IMR-90 (cell line): ENCODE data around the gene GCDH. TPM values are rescaled to one million over a fixed set of nuclear protein-coding genes. Genes with fewer than 3 reads are reported as not detected.

Source experiments
- ATAC-seq: fragments of 200-7000 bp; cut with Tn5 transposase; 2 replicates; pipeline ENCODE4 v1.9.1; 2020; ENCODE audit warnings: low read depth, mild to moderate bottlenecking, moderate library complexity
- BruUV-seq: library from RNA; stranded (reverse); fragments of 400-500 nt; replicated peaks from 2 replicates; lab custom pipeline; 2021; lab: Mats Ljungman, UMichigan
- CTCF ChIA-PET: fragments of 300-600 bp; formaldehyde crosslinking; extraction: SDS; loops from one replicate; lab custom pipeline; 2021; ENCODE audit warnings: antibody characterized with exemption; lab: Yijun Ruan, JAX
- POLR2A ChIA-PET: fragments of 300-600 bp; sonication (Branson Sonifier 250); formaldehyde crosslinking; loops from one replicate; lab custom pipeline; 2022; ENCODE audit warnings: antibody characterized with exemption; ENCODE audit not compliant: unreplicated experiment; lab: Charles Lee
- DNase-seq: peaks from one replicate; pipeline ENCODE4 v3.0.0; 2013
- H2AFZ ChIP-seq: replicated peaks from 2 replicates; pipeline ENCODE3; 2013; ENCODE audit warnings: low read length, mild to moderate bottlenecking; ENCODE audit not compliant: poor library complexity
- H2AK5ac ChIP-seq: 2 replicates; pipeline ENCODE4 v1.6.1; 2013; ENCODE audit warnings: low read depth, low read length, inconsistent platforms
- H2AK9ac ChIP-seq: replicated peaks from 2 replicates; pipeline ENCODE3; 2013; ENCODE audit warnings: mild to moderate bottlenecking, low read depth, low read length, moderate library complexity; ENCODE audit not compliant: poor library complexity
- H2BK120ac ChIP-seq: 2 replicates; pipeline ENCODE4 v1.6.1; 2013; ENCODE audit warnings: low read depth, low read length, inconsistent platforms
- H2BK15ac ChIP-seq: 3 replicates; pipeline ENCODE4 v1.6.1; 2013; ENCODE audit warnings: low read depth, low read length, inconsistent platforms
- H2BK20ac ChIP-seq: 2 replicates; pipeline ENCODE4 v1.6.1; 2013; ENCODE audit warnings: low read depth, mild to moderate bottlenecking, inconsistent platforms, low read length, moderate library complexity
- H2BK5ac ChIP-seq: 2 replicates; pipeline ENCODE4 v1.6.1; 2013; ENCODE audit warnings: mild to moderate bottlenecking, low read depth, low read length, inconsistent platforms; ENCODE audit not compliant: poor library complexity, severe bottlenecking
- H3K14ac ChIP-seq: replicated peaks from 2 replicates; pipeline ENCODE4 v1.6.1; 2013; ENCODE audit warnings: low read depth, low read length, inconsistent platforms
- H3K18ac ChIP-seq: 2 replicates; pipeline ENCODE4 v1.6.1; 2013; ENCODE audit warnings: low read depth, low read length, control low read depth
- H3K23ac ChIP-seq: 2 replicates; pipeline ENCODE4 v1.6.1; 2013; ENCODE audit warnings: low read depth, low read length, inconsistent platforms
- H3K27ac ChIP-seq: 2 replicates; pipeline ENCODE4 v1.5.1; 2013; ENCODE audit warnings: mild to moderate bottlenecking, control low read depth, low read length; ENCODE audit not compliant: insufficient read depth
- H3K27me3 ChIP-seq: 2 replicates; pipeline ENCODE4 v1.6.1; 2013; ENCODE audit warnings: low read length; ENCODE audit not compliant: control insufficient read depth, insufficient read depth
- H3K36me3 ChIP-seq: 2 replicates; pipeline ENCODE4 v1.6.1; 2013; ENCODE audit warnings: low read length, mixed read lengths; ENCODE audit not compliant: control insufficient read depth, insufficient read depth
- H3K4ac ChIP-seq: 2 replicates; pipeline ENCODE4 v1.6.1; 2013; ENCODE audit warnings: low read depth, low read length, inconsistent platforms
- H3K4me1 ChIP-seq: 2 replicates; pipeline ENCODE4 v1.6.1; 2013; ENCODE audit warnings: low read length, mixed read lengths; ENCODE audit not compliant: control insufficient read depth, insufficient read depth
- H3K4me2 ChIP-seq: 2 replicates; pipeline ENCODE4 v1.6.1; 2013; ENCODE audit warnings: low read depth, mild to moderate bottlenecking, control low read depth, low read length, moderate library complexity
- H3K4me3 ChIP-seq: 2 replicates; pipeline ENCODE4 v1.5.1; 2013; ENCODE audit warnings: low read depth, mild to moderate bottlenecking, control low read depth, low read length, moderate library complexity; ENCODE audit not compliant: insufficient read depth
- H3K56ac ChIP-seq: 2 replicates; pipeline ENCODE4 v1.6.1; 2013; ENCODE audit warnings: low read length, inconsistent platforms; ENCODE audit not compliant: insufficient read depth; ENCODE audit errors: extremely low read depth
- H3K79me1 ChIP-seq, 2 experiments: 2 replicates each; pipeline ENCODE4 v1.6.1; 2013; ENCODE audit warnings: low read length in 2 of 2, inconsistent platforms in 1 of 2, low read depth in 1 of 2
- H3K9ac ChIP-seq: 2 replicates; pipeline ENCODE4 v1.6.1; 2013; ENCODE audit warnings: low read depth, low read length, control low read depth
- H3K9me1 ChIP-seq: 2 replicates; pipeline ENCODE4 v1.6.1; 2013; ENCODE audit warnings: low read length, inconsistent platforms; ENCODE audit not compliant: insufficient read depth
- H3K9me3 ChIP-seq: 2 replicates; pipeline ENCODE4 v1.6.1; 2013; ENCODE audit warnings: low read length; ENCODE audit not compliant: control insufficient read depth, insufficient read depth
- H4K20me1 ChIP-seq: 2 replicates; pipeline ENCODE4 v1.6.1; 2013; ENCODE audit warnings: low read length, inconsistent platforms; ENCODE audit not compliant: insufficient read depth
- H4K5ac ChIP-seq: 2 replicates; pipeline ENCODE4 v1.6.1; 2013; ENCODE audit warnings: mild to moderate bottlenecking, low read depth, low read length, control low read depth
- H4K8ac ChIP-seq, 2 experiments: 2 replicates each; pipeline ENCODE4 v1.6.1; 2013; ENCODE audit warnings: low read depth in 2 of 2, low read length in 2 of 2, control low read depth in 1 of 2, inconsistent platforms in 1 of 2
- H4K91ac ChIP-seq: 2 replicates; pipeline ENCODE4 v1.6.1; 2013; ENCODE audit warnings: low read depth, low read length, inconsistent platforms; ENCODE audit not compliant: insufficient read depth
- BHLHE40 ChIP-seq: fragments of 150-350 bp; IDR thresholded peaks from 2 replicates; pipeline ENCODE4 v1.6.1; 2016; ENCODE audit warnings: mild to moderate bottlenecking, low read depth, low read length
- MAFK ChIP-seq: IDR thresholded peaks from 2 replicates; pipeline ENCODE4 v1.6.1; 2012; ENCODE audit warnings: low read depth, low read length, improper control_type of control experiment
- MXI1 ChIP-seq: IDR thresholded peaks from 2 replicates; pipeline ENCODE4 v1.6.1; 2012; ENCODE audit warnings: low read depth, mild to moderate bottlenecking, low read length, moderate library complexity, borderline replicate concordance
- NFE2L2 ChIP-seq: fragments of 150-350 bp; IDR thresholded peaks from 2 replicates; pipeline ENCODE4 v1.6.1; 2016; ENCODE audit warnings: low read depth, mild to moderate bottlenecking, low read length
- POLR2A ChIP-seq: IDR thresholded peaks from 2 replicates; pipeline ENCODE4 v1.6.1; 2012; ENCODE audit warnings: mild to moderate bottlenecking, low read depth, low read length
- WGBS, 2 experiments: methylation state at CpG; one replicate each; pipeline versions ENCODE4 v1.1.5 to v1.1.7; 2013; ENCODE audit warnings: missing lambda C conversion rate in 2 of 2; ENCODE audit not compliant: insufficient read length in 1 of 2; ENCODE audit errors: extremely low coverage in 2 of 2; 5-methylcytosine and 5-hydroxymethylcytosine counted together
- dilution Hi-C: fragments of 300-500 bp; cut with HindIII; formaldehyde crosslinking; loops from one replicate; pipeline ENCODE4 v1.14.3; 2018; ENCODE audit warnings: low sequenced_read_pairs; ENCODE audit not compliant: unreplicated experiment
- in situ Hi-C: fragments of 300-500 bp; cut with MboI; formaldehyde crosslinking; loops from 3 replicates; pipeline ENCODE4 v1.14.3; 2019; ENCODE audit warnings: low sequenced_read_pairs, inconsistent platforms, mixed read lengths
- intact Hi-C: fragments of 100-400 bp; cut with micrococcal nuclease; formaldehyde crosslinking; loops from 2 replicates; pipeline ENCODE4 v1.10.0; 2022
- polyA plus RNA-seq, 3 experiments: library from polyadenylated mRNA; depleted of rRNA; stranded (reverse); fragments of >200 nt; gene quantifications; 2 replicates each; pipeline ENCODE4 v1.2.3, GENCODE V29; 2012; ENCODE audit warnings: low replicate concordance in 1 of 3
- total RNA-seq: library from RNA; depleted of rRNA; stranded (reverse); fragments of >200 nt; gene quantifications from 2 replicates; pipeline ENCODE4 v1.2.3, GENCODE V29; 2012
- TF ChIP-seq, protein P1 (sequence below): fragments of 150-350 bp; IDR thresholded peaks from 2 replicates; pipeline ENCODE4 v1.6.1; 2017; ENCODE audit warnings: mild to moderate bottlenecking, antibody characterized with exemption, low read length, low read depth

The GCDH gene
- total and polyA plus RNA-seq, 2 of the 4 experiments (the other 2 are of a cell fraction), result 27.7 to 41.6 TPM

GRCh38 chr19:12866416-12867119, 24.4 kb upstream of the GCDH start:
- Histone ChIP-seq H4K5ac (no peak overlapping the region), H3K4me3 (no peak overlapping the region), H2BK20ac (no peak overlapping the region), H2BK5ac (no peak overlapping the region), H3K27me3 (peaks cover 7% of the 10 kb centered on the region), H3K56ac (no peak overlapping the region), H2BK15ac (no peak overlapping the region), H3K4me2 (no peak overlapping the region), H3K4me1 (no peaks in the 10 kb centered on the region), H4K91ac (no peak overlapping the region), H3K14ac (no peak overlapping the region), H3K9ac (no peak overlapping the region), H4K20me1 (no peaks in the 10 kb centered on the region), H3K4ac (no peak overlapping the region), H3K23ac (no peak overlapping the region), H2AK5ac (no peak overlapping the region), H3K27ac (no peak overlapping the region), H2AK9ac (no peak overlapping the region), H3K36me3 (no peaks in the 10 kb centered on the region), H2BK120ac (no peak overlapping the region), H3K9me3 (no peaks in the 10 kb centered on the region), H2AFZ (no peak overlapping the region), H3K18ac (no peak overlapping the region), H3K79me1 (no peaks in the 10 kb centered on the region), H3K9me1 (0 out of 2 replicates have a peak, but pooled peaks cover 4% of the 10 kb centered on the region), H4K8ac (no peak overlapping the region)
- intact Hi-C loops, result no loop called here
- ChIA-PET POLR2A (no interaction called here), CTCF (no interaction called here)
- no TSS peak for BruUV-seq
- DNase-seq (no peak), ATAC-seq (no peak)
- TF ChIP-seq MAFK, result no peak
- no peak for TF ChIP-seq BHLHE40
- TF ChIP-seq MXI1, result no peak
- TF ChIP-seq POLR2A, result no peak
- TF ChIP-seq, protein P1, sequence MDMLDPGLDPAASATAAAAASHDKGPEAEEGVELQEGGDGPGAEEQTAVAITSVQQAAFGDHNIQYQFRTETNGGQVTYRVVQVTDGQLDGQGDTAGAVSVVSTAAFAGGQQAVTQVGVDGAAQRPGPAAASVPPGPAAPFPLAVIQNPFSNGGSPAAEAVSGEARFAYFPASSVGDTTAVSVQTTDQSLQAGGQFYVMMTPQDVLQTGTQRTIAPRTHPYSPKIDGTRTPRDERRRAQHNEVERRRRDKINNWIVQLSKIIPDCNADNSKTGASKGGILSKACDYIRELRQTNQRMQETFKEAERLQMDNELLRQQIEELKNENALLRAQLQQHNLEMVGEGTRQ, result no peak
- TF ChIP-seq NFE2L2, result no peak
- in situ Hi-C loops, result no loop called here
- 96% methylated on average over 4 of the region's 29 CpGs; no CpG with 5 or more reads in 1 of the 2 experiments for WGBS, 2 experiments
- dilution Hi-C loops, result no loop called here
